AG09309 (cell line): ENCODE results near the gene KIFC3.
A peak's percentile ranks its signal among the peaks of the same experiment; 100 is the strongest.

ENCODE experiments used
- DNase-seq: peaks from one replicate; pipeline ENCODE4 v3.0.0-alpha.2; 2010; ENCODE audit warnings: low read depth
- H3K4me3 ChIP-seq: 2 replicates; pipeline ENCODE4 v1.5.1; 2011; ENCODE audit warnings: mild to moderate bottlenecking, low read depth, low read length, moderate library complexity; ENCODE audit not compliant: control insufficient read depth
- CTCF ChIP-seq: IDR thresholded peaks from 2 replicates; pipeline ENCODE4 v1.5.1; 2011; ENCODE audit warnings: mild to moderate bottlenecking, low read depth, low read length, inconsistent platforms; ENCODE audit not compliant: insufficient read depth, control insufficient read depth; ENCODE audit errors: missing control alignments

The KIFC3 gene

GRCh38 chr16:57759131-57759530 is 43.2 kb downstream of the KIFC3 start:
- no peak for DNase-seq
- H3K4me3 ChIP-seq = no peak overlapping the region
- TF ChIP-seq CTCF = no peak

GRCh38 chr16:57758331-57759117 is 43.8 kb downstream of the KIFC3 start:
- DNase-seq = no peak
- no peak overlapping the region for H3K4me3 ChIP-seq
- no peak for TF ChIP-seq CTCF

- DNase-seq = no peak
- no peak overlapping the region for H3K4me3 ChIP-seq
Observed at GRCh38 chr16:57757883-57758282, 44.4 kb downstream of the KIFC3 start.

GRCh38 chr16:57757326-57757786 is 44.9 kb downstream of the KIFC3 start:
- peak; percentile 99 for TF ChIP-seq CTCF
- peak; percentile 33 for DNase-seq

More at GRCh38 chr16:57757883-57758282, 44.4 kb downstream of the KIFC3 start:
- TF ChIP-seq CTCF = no peak

GRCh38 chr16:57756424-57757325 is 45.6 kb downstream of the KIFC3 start:
- no peak for TF ChIP-seq CTCF
- no peak for DNase-seq

More at GRCh38 chr16:57757326-57757786, 44.9 kb downstream of the KIFC3 start:
- no peak overlapping the region for H3K4me3 ChIP-seq

GRCh38 chr16:57755726-57756423 is 46.4 kb downstream of the KIFC3 start:
- no peak for TF ChIP-seq CTCF
- no peak for DNase-seq
- H3K4me3 ChIP-seq = no peak overlapping the region

More at GRCh38 chr16:57756424-57757325, 45.6 kb downstream of the KIFC3 start:
- H3K4me3 ChIP-seq = no peak overlapping the region
